ENCODE results near the gene MIDN. TPM values are rescaled to one million over a fixed set of nuclear protein-coding genes. Genes with fewer than 3 reads are reported as not detected.

MIDN gene
- total RNA-seq, 1 donor from 2014 or later, result 15.8 TPM

DNA sequence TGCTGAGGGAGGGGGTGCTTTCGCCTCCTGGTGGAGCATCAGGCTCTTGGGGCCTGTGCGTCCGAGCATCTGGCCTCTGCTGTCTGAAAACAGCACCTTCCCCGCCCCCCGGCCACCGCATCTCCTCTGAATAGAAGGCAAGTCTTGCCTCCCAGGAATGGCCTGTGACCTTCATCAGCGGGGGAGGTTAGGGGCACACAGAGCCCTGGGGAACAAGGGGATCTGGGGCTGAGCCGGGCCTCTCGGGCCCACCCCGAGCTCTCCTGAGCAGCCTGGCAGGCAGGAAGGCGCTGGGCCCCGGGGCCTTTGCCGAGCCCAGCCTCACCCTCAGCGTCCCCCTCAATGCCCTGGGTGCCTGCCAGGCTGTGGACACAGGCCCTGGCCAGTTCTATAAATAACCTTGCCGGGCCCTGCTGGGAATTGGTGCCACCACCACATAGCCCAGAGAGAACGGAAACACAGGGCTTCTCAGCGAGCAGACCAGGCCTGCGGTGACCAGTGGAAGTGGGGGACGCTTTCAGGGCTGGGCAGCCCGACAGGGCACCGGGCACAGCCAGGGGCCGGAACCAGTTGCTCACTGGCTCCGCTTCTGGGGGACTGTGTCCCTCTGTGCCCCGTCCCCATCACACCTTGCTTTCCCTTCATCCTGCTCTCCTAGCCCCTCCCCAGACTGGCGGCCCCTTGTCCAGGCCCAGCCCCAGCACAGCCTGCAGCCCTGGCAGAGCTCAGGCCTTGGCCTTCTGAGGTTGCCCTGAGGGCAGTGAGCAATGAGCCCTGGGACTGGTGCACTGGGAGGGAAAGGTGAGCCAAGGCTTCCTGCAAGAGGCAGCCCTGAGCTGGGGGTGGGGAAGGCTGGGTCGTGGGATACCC lies 33.3 kb upstream of the MIDN start:
- Histone ChIP-seq H3K4me3 (ENCODE audit: low read depth, low read length) (no peak overlapping the region), H3K27me3 (ENCODE audit: control insufficient read depth, insufficient read depth, low read length) (no peaks in the 10 kb centered on the region), H3K36me3 (ENCODE audit: control insufficient read depth, insufficient read depth, low read length) (peaks cover 6% of the 10 kb centered on the region)
- TF ChIP-seq CTCF (IDR thresholded peaks at IDR 0.05; ENCODE audit: insufficient read depth, low read length, severe bottlenecking), result no peak
- FAIRE-seq (no peak), DNase-seq (ENCODE audit: low read depth) (peak; percentile 45)

DNA sequence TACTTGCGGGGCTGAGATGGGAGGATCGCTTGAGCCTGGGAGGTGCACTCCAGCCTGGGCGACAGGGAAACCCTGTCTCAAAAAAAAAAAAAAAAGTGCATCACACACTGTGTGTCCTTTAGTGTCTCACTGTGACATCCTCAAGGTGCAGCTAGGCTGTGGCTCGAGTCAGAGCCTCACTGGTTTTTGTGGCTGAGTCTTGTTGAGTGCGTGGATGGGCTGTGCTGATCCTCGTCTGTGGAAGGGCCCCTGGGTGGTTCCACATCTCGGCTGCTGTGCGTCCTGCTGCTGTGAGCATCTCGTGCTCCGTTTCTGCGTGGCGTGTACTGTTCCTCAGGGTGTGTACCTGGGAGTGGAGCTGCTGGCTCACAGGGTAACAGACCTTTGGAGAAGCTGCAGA lies 31.6 kb upstream of the MIDN start:
- Histone ChIP-seq H3K4me3 (ENCODE audit: low read depth, low read length) (no peak overlapping the region), H3K27me3 (ENCODE audit: control insufficient read depth, insufficient read depth, low read length) (no peaks in the 10 kb centered on the region), H3K36me3 (ENCODE audit: control insufficient read depth, insufficient read depth, low read length) (peaks cover 15% of the 10 kb centered on the region)
- no peak for TF ChIP-seq CTCF (IDR thresholded peaks at IDR 0.05; ENCODE audit: insufficient read depth, low read length, severe bottlenecking)
- DNase-seq (ENCODE audit: low read depth) (no peak), FAIRE-seq (peak; percentile 66)

- TF ChIP-seq CTCF (IDR thresholded peaks at IDR 0.05; ENCODE audit: insufficient read depth, low read length, severe bottlenecking), result no peak
- H3K36me3 ChIP-seq (ENCODE audit: control insufficient read depth, insufficient read depth, low read length), result peaks cover 15% of the 10 kb centered on the region
- no peak for DNase-seq (ENCODE audit: low read depth)
- no peak for FAIRE-seq
- H3K27me3 ChIP-seq (ENCODE audit: control insufficient read depth, insufficient read depth, low read length), result no peaks in the 10 kb centered on the region
- H3K4me3 ChIP-seq (ENCODE audit: low read depth, low read length), result no peak overlapping the region
Measured at GRCh38 chr19:1217366-1217765, 31.0 kb upstream of the MIDN start.

GRCh38 chr19:1218751-1219567 lies 29.4 kb upstream of the MIDN start:
- TF ChIP-seq CTCF (IDR thresholded peaks at IDR 0.05; ENCODE audit: insufficient read depth, low read length, severe bottlenecking), result no peak
- H3K27me3 ChIP-seq (ENCODE audit: control insufficient read depth, insufficient read depth, low read length), result no peaks in the 10 kb centered on the region
- H3K36me3 ChIP-seq (ENCODE audit: control insufficient read depth, insufficient read depth, low read length), result peaks cover 23% of the 10 kb centered on the region
- no peak for FAIRE-seq
- no peak overlapping the region for H3K4me3 ChIP-seq (ENCODE audit: low read depth, low read length)
- no peak for DNase-seq (ENCODE audit: low read depth)

DNA sequence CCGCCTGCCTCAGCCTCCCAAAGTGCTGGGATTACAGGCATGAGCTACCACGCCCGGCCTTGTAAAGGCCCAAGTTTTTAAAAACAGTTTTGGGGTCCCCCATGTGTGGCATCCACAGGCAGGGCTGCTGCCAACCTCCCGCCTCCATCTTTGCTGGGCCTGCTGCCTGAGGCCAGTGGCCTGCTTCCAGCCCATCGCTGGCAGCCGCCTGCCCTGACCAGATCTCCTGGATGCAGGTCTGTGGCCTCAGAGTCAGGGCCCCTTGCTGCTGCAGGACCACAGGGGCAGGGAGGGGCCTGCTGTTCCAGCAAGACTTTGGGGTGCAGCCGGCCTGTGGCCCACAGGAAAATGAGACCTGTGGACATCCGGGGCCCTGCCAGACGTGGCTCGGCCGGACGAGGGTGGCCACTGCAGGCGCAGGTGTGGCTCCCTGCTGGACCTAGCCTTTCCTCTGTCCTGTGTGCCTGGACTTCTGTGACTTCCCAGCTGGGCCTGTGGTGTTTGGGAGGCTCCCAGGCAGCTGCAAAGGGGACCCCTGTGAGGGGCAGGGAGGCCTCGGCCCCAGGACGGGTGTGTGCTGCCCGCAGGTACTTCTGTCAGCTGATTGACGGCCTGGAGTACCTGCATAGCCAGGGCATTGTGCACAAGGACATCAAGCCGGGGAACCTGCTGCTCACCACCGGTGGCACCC lies 28.5 kb upstream of the MIDN start:
- Histone ChIP-seq H3K36me3 (ENCODE audit: control insufficient read depth, insufficient read depth, low read length) (peaks cover 21% of the 10 kb centered on the region), H3K27me3 (ENCODE audit: control insufficient read depth, insufficient read depth, low read length) (no peaks in the 10 kb centered on the region), H3K4me3 (ENCODE audit: low read depth, low read length) (no peak overlapping the region)
- no peak for TF ChIP-seq CTCF (IDR thresholded peaks at IDR 0.05; ENCODE audit: insufficient read depth, low read length, severe bottlenecking)
- no peak for DNase-seq (ENCODE audit: low read depth)
- FAIRE-seq, result no peak

All from bronchial epithelial cell (primary cell).